ENCODE measurements around the gene TAF1B. TPM values are rescaled to one million over a fixed set of nuclear protein-coding genes. Genes with fewer than 3 reads are reported as not detected.
A peak's percentile ranks its signal among the peaks of the same experiment; 100 is the strongest.

The TAF1B gene
- total RNA-seq, 1 donor: 49.3 TPM

GRCh38 chr2:9803023-9803805 is 40.1 kb upstream of the TAF1B start:
- no peak overlapping the region for H3K4me3 ChIP-seq (ENCODE audit: low read depth, low read length)
- DNase-seq (ENCODE audit: low read depth): no peak
- no peak for TF ChIP-seq CTCF (IDR thresholded peaks at IDR 0.05; ENCODE audit: insufficient read depth, low read length)

- H3K4me3 ChIP-seq (ENCODE audit: low read depth, low read length): no peak overlapping the region
- peak; percentile 85 for DNase-seq (ENCODE audit: low read depth)
- TF ChIP-seq CTCF (IDR thresholded peaks at IDR 0.05; ENCODE audit: insufficient read depth, low read length): no peak
These were observed 37.6 kb upstream of the TAF1B start for GRCh38 chr2:9805435-9806297.

GRCh38 chr2:9806298-9806610 is 37.0 kb upstream of the TAF1B start:
- TF ChIP-seq CTCF (IDR thresholded peaks at IDR 0.05; ENCODE audit: insufficient read depth, low read length): no peak
- no peak overlapping the region for H3K4me3 ChIP-seq (ENCODE audit: low read depth, low read length)
- DNase-seq (ENCODE audit: low read depth): no peak

- no peak overlapping the region for H3K4me3 ChIP-seq (ENCODE audit: low read depth, low read length)
- TF ChIP-seq CTCF (IDR thresholded peaks at IDR 0.05; ENCODE audit: insufficient read depth, low read length): no peak
- no peak for DNase-seq (ENCODE audit: low read depth)
These were observed 36.6 kb upstream of the TAF1B start for GRCh38 chr2:9806656-9807055.

GRCh38 chr2:9807056-9807455 is 36.2 kb upstream of the TAF1B start:
- DNase-seq (ENCODE audit: low read depth): no peak
- no peak for TF ChIP-seq CTCF (IDR thresholded peaks at IDR 0.05; ENCODE audit: insufficient read depth, low read length)
- no peak overlapping the region for H3K4me3 ChIP-seq (ENCODE audit: low read depth, low read length)

GRCh38 chr2:9807555-9808305 is 35.5 kb upstream of the TAF1B start:
- DNase-seq (ENCODE audit: low read depth): no peak
- no peak overlapping the region for H3K4me3 ChIP-seq (ENCODE audit: low read depth, low read length)
- no peak for TF ChIP-seq CTCF (IDR thresholded peaks at IDR 0.05; ENCODE audit: insufficient read depth, low read length)

All from fibroblast of the aortic adventitia (primary cell).